T-helper 1 cell treated with Interleukin-12 subunit alpha and Interleukin-12 subunit beta and Interleukin-4 antibody, amounts not matched to agents 30 μg/mL and 1 μg/mL, for 36 hours (primary cell): ENCODE data around the gene CHCHD6.

ENCODE experiments used
- H3K27ac Mint-ChIP-seq: one replicate; pipeline ENCODE4 v1.8.0; 2021; ENCODE audit warnings: mild to moderate bottlenecking, mixed read lengths
- H3K27me3 Mint-ChIP-seq: one replicate; pipeline ENCODE4 v1.8.0; 2021; ENCODE audit warnings: low read depth, mixed read lengths
- H3K36me3 Mint-ChIP-seq: one replicate; pipeline ENCODE4 v1.8.0; 2021; ENCODE audit warnings: low read depth, mixed read lengths
- H3K4me1 Mint-ChIP-seq: one replicate; pipeline ENCODE4 v1.8.0; 2021; ENCODE audit warnings: low read depth, mixed read lengths
- H3K4me3 Mint-ChIP-seq: one replicate; pipeline ENCODE4 v1.8.0; 2021; ENCODE audit warnings: mild to moderate bottlenecking, moderate library complexity, mixed read lengths
- H3K9me3 Mint-ChIP-seq: one replicate; pipeline ENCODE4 v1.8.0; 2021; ENCODE audit warnings: mixed read lengths

CHCHD6 gene

GRCh38 chr3:126925411-126926171 lies 221.6 kb downstream of the CHCHD6 start:
- Mint-ChIP-seq H3K36me3 (no peaks in the 10 kb centered on the region), H3K4me3 (no peak overlapping the region), H3K27me3 (peaks cover 7% of the 10 kb centered on the region), H3K27ac (peak overlapping the region; percentile 4), H3K9me3 (no peaks in the 10 kb centered on the region), H3K4me1 (peaks cover 18% of the 10 kb centered on the region)

- H3K36me3 Mint-ChIP-seq, result no peaks in the 10 kb centered on the region
- peaks cover 3% of the 10 kb centered on the region for H3K27me3 Mint-ChIP-seq
- peaks cover 18% of the 10 kb centered on the region for H3K4me1 Mint-ChIP-seq
- no peaks in the 10 kb centered on the region for H3K9me3 Mint-ChIP-seq
- H3K4me3 Mint-ChIP-seq, result no peak overlapping the region
- no peak overlapping the region for H3K27ac Mint-ChIP-seq
These were observed 222.8 kb downstream of the CHCHD6 start for GRCh38 chr3:126926684-126927400.

GRCh38 chr3:126927401-126927750 lies 223.3 kb downstream of the CHCHD6 start:
- H3K27ac Mint-ChIP-seq, result no peak overlapping the region
- peaks cover 18% of the 10 kb centered on the region for H3K4me1 Mint-ChIP-seq
- H3K36me3 Mint-ChIP-seq, result no peaks in the 10 kb centered on the region
- H3K9me3 Mint-ChIP-seq, result no peaks in the 10 kb centered on the region
- H3K27me3 Mint-ChIP-seq, result peaks cover 3% of the 10 kb centered on the region
- H3K4me3 Mint-ChIP-seq, result no peak overlapping the region

- Mint-ChIP-seq H3K27ac (no peak overlapping the region), H3K4me1 (peaks cover 18% of the 10 kb centered on the region), H3K27me3 (peaks cover 3% of the 10 kb centered on the region), H3K4me3 (no peak overlapping the region), H3K9me3 (no peaks in the 10 kb centered on the region), H3K36me3 (no peaks in the 10 kb centered on the region)
These were observed 223.8 kb downstream of the CHCHD6 start for GRCh38 chr3:126927846-126928245.

GRCh38 chr3:126928921-126929474 lies 225.0 kb downstream of the CHCHD6 start:
- no peak overlapping the region for H3K27ac Mint-ChIP-seq
- peaks cover 3% of the 10 kb centered on the region for H3K27me3 Mint-ChIP-seq
- H3K4me1 Mint-ChIP-seq, result peaks cover 11% of the 10 kb centered on the region
- H3K36me3 Mint-ChIP-seq, result no peaks in the 10 kb centered on the region
- H3K9me3 Mint-ChIP-seq, result no peaks in the 10 kb centered on the region
- no peak overlapping the region for H3K4me3 Mint-ChIP-seq

- Mint-ChIP-seq H3K27ac (no peak overlapping the region), H3K4me1 (peaks cover under 1% of the 10 kb centered on the region), H3K4me3 (no peak overlapping the region), H3K36me3 (no peaks in the 10 kb centered on the region), H3K9me3 (no peaks in the 10 kb centered on the region), H3K27me3 (peaks cover 3% of the 10 kb centered on the region)
These were observed 227.0 kb downstream of the CHCHD6 start for GRCh38 chr3:126930936-126931600.

GRCh38 chr3:126931806-126932187 lies 227.8 kb downstream of the CHCHD6 start:
- H3K4me1 Mint-ChIP-seq, result peaks cover 2% of the 10 kb centered on the region
- no peaks in the 10 kb centered on the region for H3K9me3 Mint-ChIP-seq
- peaks cover under 1% of the 10 kb centered on the region for H3K27me3 Mint-ChIP-seq
- H3K36me3 Mint-ChIP-seq, result no peaks in the 10 kb centered on the region
- no peak overlapping the region for H3K27ac Mint-ChIP-seq
- no peak overlapping the region for H3K4me3 Mint-ChIP-seq

- H3K4me1 Mint-ChIP-seq, result peaks cover 2% of the 10 kb centered on the region
- H3K27ac Mint-ChIP-seq, result no peak overlapping the region
- no peaks in the 10 kb centered on the region for H3K27me3 Mint-ChIP-seq
- no peak overlapping the region for H3K4me3 Mint-ChIP-seq
- no peaks in the 10 kb centered on the region for H3K9me3 Mint-ChIP-seq
- H3K36me3 Mint-ChIP-seq, result no peaks in the 10 kb centered on the region
These were observed 228.3 kb downstream of the CHCHD6 start for GRCh38 chr3:126932188-126932931.

- Mint-ChIP-seq H3K4me1 (peaks cover 3% of the 10 kb centered on the region), H3K27me3 (no peaks in the 10 kb centered on the region), H3K36me3 (no peaks in the 10 kb centered on the region), H3K9me3 (no peaks in the 10 kb centered on the region), H3K27ac (no peak overlapping the region), H3K4me3 (no peak overlapping the region)
These were observed 230.0 kb downstream of the CHCHD6 start for GRCh38 chr3:126934031-126934531.

GRCh38 chr3:126934991-126935390 lies 231.0 kb downstream of the CHCHD6 start:
- no peak overlapping the region for H3K27ac Mint-ChIP-seq
- no peaks in the 10 kb centered on the region for H3K27me3 Mint-ChIP-seq
- H3K36me3 Mint-ChIP-seq, result no peaks in the 10 kb centered on the region
- H3K4me1 Mint-ChIP-seq, result peaks cover 3% of the 10 kb centered on the region
- H3K4me3 Mint-ChIP-seq, result no peak overlapping the region
- no peaks in the 10 kb centered on the region for H3K9me3 Mint-ChIP-seq

- peaks cover 3% of the 10 kb centered on the region for H3K4me1 Mint-ChIP-seq
- H3K9me3 Mint-ChIP-seq, result no peaks in the 10 kb centered on the region
- H3K4me3 Mint-ChIP-seq, result no peak overlapping the region
- no peak overlapping the region for H3K27ac Mint-ChIP-seq
- H3K36me3 Mint-ChIP-seq, result no peaks in the 10 kb centered on the region
- no peaks in the 10 kb centered on the region for H3K27me3 Mint-ChIP-seq
These were observed 231.9 kb downstream of the CHCHD6 start for GRCh38 chr3:126935756-126936509.

GRCh38 chr3:126936853-126937425 lies 232.9 kb downstream of the CHCHD6 start:
- H3K4me1 Mint-ChIP-seq, result peaks cover 6% of the 10 kb centered on the region
- H3K36me3 Mint-ChIP-seq, result no peaks in the 10 kb centered on the region
- H3K27me3 Mint-ChIP-seq, result no peaks in the 10 kb centered on the region
- no peak overlapping the region for H3K4me3 Mint-ChIP-seq
- H3K9me3 Mint-ChIP-seq, result no peaks in the 10 kb centered on the region
- no peak overlapping the region for H3K27ac Mint-ChIP-seq

GRCh38 chr3:126937533-126937932 lies 233.5 kb downstream of the CHCHD6 start:
- no peak overlapping the region for H3K27ac Mint-ChIP-seq
- H3K27me3 Mint-ChIP-seq, result no peaks in the 10 kb centered on the region
- H3K9me3 Mint-ChIP-seq, result no peaks in the 10 kb centered on the region
- H3K36me3 Mint-ChIP-seq, result no peaks in the 10 kb centered on the region
- peaks cover 6% of the 10 kb centered on the region for H3K4me1 Mint-ChIP-seq
- no peak overlapping the region for H3K4me3 Mint-ChIP-seq
